Lower lobe of right lung (tissue), 2 donors: ENCODE data around the gene IPO9. TPM values are rescaled to one million over a fixed set of nuclear protein-coding genes. Genes with fewer than 3 reads are reported as not detected.

Experiments used
- ATAC-seq, 2 donors: fragments of 200-7000 bp; cut with Tn5 transposase; one replicate each; pipeline ENCODE4 v1.9.1; 2020 to 2022; ENCODE audit warnings: mild to moderate bottlenecking in 2 of 2, moderate library complexity in 2 of 2
- DNase-seq: peaks from one replicate; pipeline ENCODE4 v3.0.0-alpha.2; 2020
- H3K27ac ChIP-seq: fragments of 200-600 bp; one replicate; pipeline ENCODE4 v1.8.0; 2022
- H3K27me3 ChIP-seq: fragments of 200-600 bp; one replicate; pipeline ENCODE4 v1.8.0; 2022; ENCODE audit warnings: low read depth
- H3K36me3 ChIP-seq: fragments of 200-600 bp; one replicate; pipeline ENCODE4 v1.8.0; 2022; ENCODE audit warnings: mild to moderate bottlenecking
- H3K4me1 ChIP-seq: fragments of 200-600 bp; one replicate; pipeline ENCODE4 v1.8.0; 2022
- H3K4me3 ChIP-seq: fragments of 200-600 bp; one replicate; pipeline ENCODE4 v1.8.0; 2022; ENCODE audit warnings: mild to moderate bottlenecking
- H3K9me3 ChIP-seq: fragments of 200-600 bp; one replicate; pipeline ENCODE4 v1.8.0; 2022
- intact Hi-C: fragments of 100-400 bp; cut with DNase I; formaldehyde crosslinking; loops from one replicate; pipeline ENCODE4 v1.11.0; 2022
- total RNA-seq: library from RNA; stranded (reverse); fragmentation: NEBNext Ultra II Directional; extraction: Animal tissue kit (Norgen Biotek cat#: 25700); gene quantifications from one replicate; pipeline ENCODE4 v1.2.1, GENCODE V29; 2021
- TF ChIP-seq, protein P1 (sequence below): fragments of 200-600 bp; IDR thresholded peaks from one replicate; pipeline ENCODE4 v1.8.0; 2022; ENCODE audit warnings: antibody characterized with exemption, mild to moderate bottlenecking
- donor health status: DM: no; HTN: yes; CAD: no; lungs with severe emphysema.

Gene IPO9
- total RNA-seq, 1 donor from 2014 or later: 34.1 TPM

DNA sequence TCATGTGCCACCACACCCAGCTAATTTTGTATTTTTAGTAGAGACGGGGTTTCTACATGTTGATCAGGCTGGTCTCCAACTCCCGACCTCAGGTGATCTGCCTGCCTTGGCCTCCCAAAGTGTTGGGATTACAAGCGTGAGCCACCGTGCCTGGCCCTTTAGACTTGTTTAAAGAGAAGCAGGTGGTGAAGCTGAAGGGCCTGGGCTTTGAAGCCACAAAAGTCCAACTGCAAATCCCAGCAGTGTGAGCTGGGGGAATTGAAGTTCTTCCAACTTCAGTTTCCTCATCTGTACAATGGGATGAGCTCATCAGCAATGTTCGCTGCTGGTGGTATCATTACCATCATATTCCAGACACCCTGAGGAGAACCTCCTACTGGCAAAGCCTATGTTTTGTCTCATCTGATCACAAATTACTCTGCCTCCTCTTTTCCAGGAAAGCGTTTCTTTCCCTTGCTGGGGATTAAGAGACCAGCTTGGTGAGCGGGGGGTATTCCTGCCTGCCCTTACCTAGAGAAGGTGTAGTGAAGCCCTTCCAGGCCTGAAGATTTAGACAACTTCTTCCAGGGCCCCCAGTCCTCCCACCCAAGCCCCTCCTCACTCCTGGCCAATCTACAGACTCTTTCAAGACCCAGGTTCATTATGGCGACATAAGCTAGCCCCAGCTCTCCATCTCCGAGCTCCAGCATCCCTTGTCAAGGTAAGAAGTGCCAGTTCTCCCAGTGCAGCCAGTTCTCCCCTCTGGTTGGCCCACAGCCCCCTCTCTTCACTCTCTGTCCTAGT is 57.3 kb downstream of the IPO9 start:
- Histone ChIP-seq H3K9me3 (no peaks in the 10 kb centered on the region), H3K36me3 (no peaks in the 10 kb centered on the region), H3K4me3 (no peak overlapping the region), H3K27ac (no peak overlapping the region), H3K27me3 (no peaks in the 10 kb centered on the region), H3K4me1 (peaks cover 36% of the 10 kb centered on the region)
- DNase-seq (no peak), ATAC-seq (no peak)
- intact Hi-C loops: no loop called here
- TF ChIP-seq, protein P1, sequence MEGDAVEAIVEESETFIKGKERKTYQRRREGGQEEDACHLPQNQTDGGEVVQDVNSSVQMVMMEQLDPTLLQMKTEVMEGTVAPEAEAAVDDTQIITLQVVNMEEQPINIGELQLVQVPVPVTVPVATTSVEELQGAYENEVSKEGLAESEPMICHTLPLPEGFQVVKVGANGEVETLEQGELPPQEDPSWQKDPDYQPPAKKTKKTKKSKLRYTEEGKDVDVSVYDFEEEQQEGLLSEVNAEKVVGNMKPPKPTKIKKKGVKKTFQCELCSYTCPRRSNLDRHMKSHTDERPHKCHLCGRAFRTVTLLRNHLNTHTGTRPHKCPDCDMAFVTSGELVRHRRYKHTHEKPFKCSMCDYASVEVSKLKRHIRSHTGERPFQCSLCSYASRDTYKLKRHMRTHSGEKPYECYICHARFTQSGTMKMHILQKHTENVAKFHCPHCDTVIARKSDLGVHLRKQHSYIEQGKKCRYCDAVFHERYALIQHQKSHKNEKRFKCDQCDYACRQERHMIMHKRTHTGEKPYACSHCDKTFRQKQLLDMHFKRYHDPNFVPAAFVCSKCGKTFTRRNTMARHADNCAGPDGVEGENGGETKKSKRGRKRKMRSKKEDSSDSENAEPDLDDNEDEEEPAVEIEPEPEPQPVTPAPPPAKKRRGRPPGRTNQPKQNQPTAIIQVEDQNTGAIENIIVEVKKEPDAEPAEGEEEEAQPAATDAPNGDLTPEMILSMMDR: no peak

DNA sequence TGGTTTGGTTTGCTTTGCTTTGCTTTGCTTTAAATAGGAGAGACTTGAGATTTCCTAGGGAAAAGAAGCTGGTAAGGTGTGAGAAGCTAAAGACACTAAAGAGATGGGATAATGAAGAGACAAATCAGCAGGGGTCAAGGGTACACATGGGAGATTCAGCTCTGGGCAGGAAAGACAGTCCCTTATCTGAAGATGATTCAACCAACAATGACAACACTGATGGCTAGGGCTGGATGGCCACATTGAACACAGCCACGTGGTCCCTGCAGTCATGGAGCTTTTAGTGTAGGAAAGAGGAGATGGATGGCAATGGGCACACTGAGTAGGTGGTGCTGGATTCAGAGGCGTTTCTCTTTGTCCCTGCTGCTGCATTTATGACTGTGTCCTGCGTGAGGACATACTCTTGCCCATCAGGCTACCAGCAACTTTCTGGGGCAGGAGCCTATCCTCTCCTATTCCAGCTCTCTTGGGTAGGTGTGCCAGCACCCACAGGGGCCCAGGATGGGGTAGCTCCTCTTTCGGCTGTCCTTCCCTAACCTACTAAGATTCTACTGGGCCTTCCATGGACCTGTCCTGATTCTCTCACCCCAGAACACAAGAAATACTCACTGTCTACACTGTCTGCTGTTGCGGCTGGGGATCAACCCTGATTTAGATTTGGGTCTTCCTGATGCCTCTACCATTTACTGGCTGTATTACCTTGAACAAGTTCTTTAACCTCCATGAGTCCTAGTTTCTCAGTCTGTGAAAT is 58.3 kb downstream of the IPO9 start:
- intact Hi-C loops: no loop called here
- no peak for ATAC-seq
- no peak overlapping the region for H3K27ac ChIP-seq

DNA sequence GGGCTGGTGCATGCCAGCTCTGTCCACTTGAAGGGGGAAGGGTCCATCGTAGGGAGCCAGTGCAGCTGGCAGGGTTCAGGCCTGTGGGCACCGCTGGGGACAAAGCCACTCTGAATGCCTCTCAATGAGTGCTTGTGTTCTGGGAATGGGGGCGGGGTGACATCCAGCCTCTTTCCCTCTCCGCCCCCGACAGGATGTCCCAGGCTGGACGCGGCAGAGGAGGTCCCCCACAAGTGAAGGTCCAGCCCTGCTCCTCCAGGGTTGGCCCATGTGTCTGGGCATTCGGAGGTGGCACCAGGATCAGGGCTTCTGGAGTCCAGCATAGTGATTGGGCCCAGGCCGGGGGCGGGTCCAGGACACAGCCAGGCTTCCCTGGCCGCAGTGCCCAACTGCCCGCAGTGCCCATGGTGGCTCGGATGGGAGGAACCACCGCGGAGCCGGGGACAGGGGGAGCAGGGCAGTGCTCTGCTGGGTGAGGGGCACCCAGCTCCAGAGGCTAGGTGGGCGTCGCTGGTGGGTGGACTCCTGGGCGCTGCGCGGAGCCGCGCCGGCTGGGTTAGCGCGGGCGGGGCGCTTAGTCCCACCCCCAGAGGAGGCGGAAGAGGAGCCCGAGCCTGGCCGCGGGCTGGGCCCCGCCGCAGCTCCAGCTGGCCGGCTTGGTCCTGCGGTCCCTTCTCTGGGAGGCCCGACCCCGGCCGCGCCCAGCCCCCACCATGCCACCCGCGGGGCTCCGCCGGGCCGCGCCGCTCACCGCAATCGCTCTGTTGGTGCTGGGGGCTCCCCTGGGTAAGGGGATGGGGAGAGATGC is 59.5 kb downstream of the IPO9 start, which contains the start of gene SHISA4:
SHISA4 (plus strand) TSS at position 617 of the 808 bp plus-strand sequence; CDS start at position 714, 97 bp downstream.
- peak; percentile 91 to 94 for ATAC-seq
- TF ChIP-seq, protein P1: no peak
- Histone ChIP-seq H3K4me1 (peaks cover 33% of the 10 kb centered on the region), H3K27me3 (no peaks in the 10 kb centered on the region), H3K27ac (peak within 1 kb of the TSS; percentile 60), H3K36me3 (no peaks in the 10 kb centered on the region), H3K4me3 (peak within 1 kb of the TSS; percentile 85), H3K9me3 (no peaks in the 10 kb centered on the region)
- peak; percentile 88 for DNase-seq
- intact Hi-C loops: no loop called here

More for the DNA sequence above, 58.3 kb downstream of the IPO9 start:
- Histone ChIP-seq H3K9me3 (no peaks in the 10 kb centered on the region), H3K4me1 (peaks cover 36% of the 10 kb centered on the region), H3K27me3 (no peaks in the 10 kb centered on the region), H3K36me3 (no peaks in the 10 kb centered on the region), H3K4me3 (no peak overlapping the region)
- TF ChIP-seq, protein P1: no peak
- no peak for DNase-seq

DNA sequence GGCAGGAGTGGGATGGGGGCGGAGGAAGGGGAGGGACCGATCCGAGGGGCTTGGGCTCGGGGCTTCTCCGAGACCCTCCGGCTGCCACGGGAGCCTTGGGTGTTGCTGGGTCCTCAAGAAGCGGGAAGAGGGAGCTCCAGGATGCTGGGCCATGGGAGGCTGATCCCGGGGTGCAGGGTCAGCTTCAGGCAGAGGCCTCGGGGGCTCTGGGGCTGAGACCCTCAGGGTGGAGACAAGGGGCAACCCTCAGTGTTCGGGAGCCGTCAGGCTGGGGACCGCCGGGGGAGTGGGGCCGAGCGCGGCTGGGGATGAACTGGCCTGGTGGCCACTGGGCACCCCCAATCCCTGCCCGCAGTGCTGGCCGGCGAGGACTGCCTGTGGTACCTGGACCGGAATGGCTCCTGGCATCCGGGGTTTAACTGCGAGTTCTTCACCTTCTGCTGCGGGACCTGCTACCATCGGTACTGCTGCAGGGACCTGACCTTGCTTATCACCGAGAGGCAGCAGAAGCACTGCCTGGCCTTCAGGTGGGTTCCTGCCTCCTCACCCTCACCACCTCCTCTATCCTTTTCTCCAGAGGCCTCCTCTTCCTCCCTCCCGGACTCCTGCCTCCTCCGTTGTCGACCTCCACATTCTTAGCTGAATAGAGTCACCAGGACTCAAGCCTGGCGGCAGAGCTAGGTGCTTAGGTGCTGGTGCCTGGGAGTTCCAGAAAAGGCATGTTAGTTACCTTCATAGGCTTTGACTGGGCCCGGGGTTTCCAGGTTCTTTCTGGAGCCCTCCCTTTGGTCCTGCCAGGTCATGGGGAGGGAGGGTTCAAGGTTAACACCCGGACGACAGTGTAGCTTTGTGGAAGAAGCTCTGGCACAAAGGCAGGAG is 60.4 kb downstream of the IPO9 start:
- no peaks in the 10 kb centered on the region for H3K36me3 ChIP-seq
- TF ChIP-seq, protein P1: no peak
- H3K4me3 ChIP-seq: peak overlapping the region; percentile 85
- no peak for ATAC-seq
- H3K27me3 ChIP-seq: no peaks in the 10 kb centered on the region
- no peak for DNase-seq
- H3K4me1 ChIP-seq: peaks cover 24% of the 10 kb centered on the region
- H3K9me3 ChIP-seq: no peaks in the 10 kb centered on the region
- peak overlapping the region; percentile 60 for H3K27ac ChIP-seq
- intact Hi-C loops: no loop called here
